ES-I3 (cell line): ENCODE measurements around the gene BSCL2.

Source experiments
- H3K36me3 ChIP-seq: 2 replicates; pipeline ENCODE4 v1.6.1; 2013; ENCODE audit warnings: mild to moderate bottlenecking, low read length, control low read depth, moderate library complexity; ENCODE audit not compliant: insufficient read depth
- H3K4me1 ChIP-seq: 2 replicates; pipeline ENCODE4 v1.6.1; 2013; ENCODE audit warnings: mild to moderate bottlenecking, control low read depth, low read length; ENCODE audit not compliant: insufficient read depth
- H3K9ac ChIP-seq: 2 replicates; pipeline ENCODE4 v1.6.1; 2013; ENCODE audit warnings: low read depth, mild to moderate bottlenecking, low read length, moderate library complexity
- H3K9me3 ChIP-seq: 2 replicates; pipeline ENCODE4 v1.6.1; 2013; ENCODE audit warnings: mild to moderate bottlenecking, low read length, moderate library complexity; ENCODE audit not compliant: control insufficient read depth, insufficient read depth

BSCL2 gene

GRCh38 chr11:62727165-62727871 is 20.1 kb upstream of the BSCL2 start, which contains the start of gene HNRNPUL2:
TSS of gene HNRNPUL2 (minus strand) at chr11:62727457. CDS start at chr11:62727156, 301 bp downstream.
- Histone ChIP-seq H3K4me1 (no peaks in the 10 kb centered on the region; the same call in 1 of the 2 replicates), H3K9ac (peak within 1 kb of the TSS; percentile 69), H3K9me3 (no peaks in the 10 kb centered on the region), H3K36me3 (peaks cover 18% of the 10 kb centered on the region)

DNA sequence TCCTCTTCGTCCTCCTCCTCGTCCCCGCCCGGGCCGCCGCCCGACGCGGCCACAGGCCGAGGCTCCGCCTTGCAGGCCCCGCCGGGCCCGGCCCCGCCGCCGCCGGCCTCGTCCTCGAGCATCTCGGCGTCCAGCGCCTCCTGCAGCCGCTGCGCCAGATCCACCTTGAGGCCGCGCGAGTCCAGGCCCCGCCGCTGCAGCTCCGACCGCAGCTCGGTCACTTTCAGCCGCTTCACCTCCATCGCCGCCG is 19.6 kb upstream of the BSCL2 start:
- Histone ChIP-seq H3K36me3 (peaks cover 22% of the 10 kb centered on the region), H3K9ac (peak overlapping the region; percentile 69), H3K9me3 (no peaks in the 10 kb centered on the region), H3K4me1 (no peaks in the 10 kb centered on the region; the same call in 1 of the 2 replicates)

DNA sequence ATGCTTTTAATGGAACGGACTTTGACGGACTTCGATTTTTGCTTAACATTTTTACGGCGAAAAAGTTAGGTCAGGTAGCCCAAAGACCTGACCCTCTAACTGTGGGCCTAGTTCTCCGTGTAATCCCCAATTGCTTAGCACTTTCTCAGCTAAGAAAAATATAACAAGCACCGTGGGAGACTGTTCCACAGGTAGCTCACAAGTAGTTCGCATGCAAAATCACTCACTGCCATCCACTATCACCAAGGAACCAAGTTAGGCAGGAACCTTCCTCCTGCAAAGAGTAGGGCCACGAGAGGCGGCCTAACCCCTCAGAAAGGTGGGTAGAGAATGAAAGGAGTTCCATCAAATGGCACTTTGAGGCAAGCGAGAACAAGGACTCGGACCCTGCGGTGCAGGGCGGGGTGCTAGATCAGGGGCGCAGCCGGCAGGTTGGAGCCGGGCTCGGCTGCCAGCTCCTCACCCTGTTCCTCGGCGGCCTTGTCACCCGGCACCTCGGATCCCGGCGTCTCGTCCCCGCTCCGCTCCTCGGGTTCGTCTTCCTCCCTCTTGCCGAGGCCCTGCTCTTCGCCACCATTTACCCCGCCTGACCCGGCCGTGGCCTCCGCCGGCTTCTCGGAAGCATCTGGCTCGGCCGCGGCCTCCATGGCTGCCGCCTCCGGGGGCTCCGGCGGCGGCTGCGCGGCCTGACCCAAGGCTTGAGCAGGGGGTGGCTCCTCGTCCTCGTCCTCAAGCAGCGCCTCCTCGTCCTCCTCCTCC is 19.1 kb upstream of the BSCL2 start:
- Histone ChIP-seq H3K36me3 (peaks cover 27% of the 10 kb centered on the region), H3K4me1 (no peaks in the 10 kb centered on the region; the same call in 1 of the 2 replicates), H3K9me3 (no peaks in the 10 kb centered on the region), H3K9ac (peak overlapping the region; percentile 69)

- no peaks in the 10 kb centered on the region; the same call in 1 of the 2 replicates for H3K4me1 ChIP-seq
- no peaks in the 10 kb centered on the region for H3K9me3 ChIP-seq
- H3K36me3 ChIP-seq = peaks cover 34% of the 10 kb centered on the region
- H3K9ac ChIP-seq = peak overlapping the region; percentile 69
Observed at GRCh38 chr11:62725646-62726045, 18.4 kb upstream of the BSCL2 start.

DNA sequence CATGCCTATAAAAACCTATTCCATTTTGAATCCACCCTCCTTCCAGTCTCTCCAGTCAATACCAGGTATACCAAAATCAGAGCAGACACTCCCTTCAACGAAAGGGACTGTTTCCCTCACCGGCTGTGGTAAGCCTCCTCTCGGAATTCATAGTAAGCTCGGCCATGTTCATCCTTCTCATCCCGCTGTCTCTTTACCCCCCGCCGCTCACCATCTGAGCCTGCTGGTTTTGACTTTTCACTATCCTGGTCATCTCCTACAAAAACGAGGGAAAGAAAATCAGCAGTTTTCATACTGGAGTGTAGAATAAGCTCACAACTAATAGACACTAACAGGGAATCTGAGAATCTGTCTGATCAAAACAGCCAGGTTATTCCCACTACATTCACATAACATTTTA is 16.9 kb upstream of the BSCL2 start:
- no peaks in the 10 kb centered on the region for H3K9me3 ChIP-seq
- no peaks in the 10 kb centered on the region; the same call in 1 of the 2 replicates for H3K4me1 ChIP-seq
- H3K9ac ChIP-seq = no peak overlapping the region
- peaks cover 45% of the 10 kb centered on the region for H3K36me3 ChIP-seq

GRCh38 chr11:62721994-62722393 is 14.8 kb upstream of the BSCL2 start:
- H3K4me1 ChIP-seq = no peaks in the 10 kb centered on the region; the same call in 1 of the 2 replicates
- H3K9me3 ChIP-seq = no peaks in the 10 kb centered on the region
- no peak overlapping the region for H3K9ac ChIP-seq
- H3K36me3 ChIP-seq = peaks cover 46% of the 10 kb centered on the region

DNA sequence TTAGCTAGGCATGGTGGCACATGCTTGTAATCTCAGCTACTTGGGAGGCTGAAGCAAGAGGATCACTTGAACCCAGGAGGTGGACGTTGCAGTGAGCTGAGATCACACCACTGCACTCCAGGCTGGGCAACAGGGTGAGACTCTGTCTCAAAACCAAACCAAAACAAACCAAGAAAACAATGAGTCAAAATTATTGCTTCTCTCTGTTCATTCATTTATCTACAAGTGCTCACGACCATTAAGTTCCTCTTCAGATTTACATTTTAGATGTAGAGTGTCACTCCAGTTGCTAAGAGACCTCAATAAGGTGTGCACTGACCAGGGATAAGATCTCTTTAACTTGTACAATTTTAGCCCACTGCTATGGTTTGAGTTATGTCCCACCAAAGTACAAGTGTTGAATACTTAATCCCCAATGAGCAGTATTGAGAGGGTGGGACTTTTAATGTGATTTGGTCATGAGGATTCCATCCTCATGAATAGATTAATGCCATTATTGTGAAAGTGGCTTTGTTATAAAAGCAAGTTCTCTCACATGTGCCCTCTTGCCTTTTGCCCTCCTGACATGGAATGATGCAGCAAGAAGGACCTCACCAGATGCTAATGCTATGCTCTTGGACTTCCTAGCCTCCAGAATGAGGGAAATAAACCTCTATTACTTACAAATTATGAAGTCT is 12.2 kb upstream of the BSCL2 start:
- Histone ChIP-seq H3K36me3 (peaks cover 68% of the 10 kb centered on the region), H3K9ac (no peak overlapping the region), H3K9me3 (no peaks in the 10 kb centered on the region), H3K4me1 (no peaks in the 10 kb centered on the region)

- no peaks in the 10 kb centered on the region for H3K9me3 ChIP-seq
- peaks cover 45% of the 10 kb centered on the region for H3K36me3 ChIP-seq
- H3K9ac ChIP-seq = no peak overlapping the region
- no peaks in the 10 kb centered on the region for H3K4me1 ChIP-seq
Observed at GRCh38 chr11:62716816-62717215, 9.6 kb upstream of the BSCL2 start.

DNA sequence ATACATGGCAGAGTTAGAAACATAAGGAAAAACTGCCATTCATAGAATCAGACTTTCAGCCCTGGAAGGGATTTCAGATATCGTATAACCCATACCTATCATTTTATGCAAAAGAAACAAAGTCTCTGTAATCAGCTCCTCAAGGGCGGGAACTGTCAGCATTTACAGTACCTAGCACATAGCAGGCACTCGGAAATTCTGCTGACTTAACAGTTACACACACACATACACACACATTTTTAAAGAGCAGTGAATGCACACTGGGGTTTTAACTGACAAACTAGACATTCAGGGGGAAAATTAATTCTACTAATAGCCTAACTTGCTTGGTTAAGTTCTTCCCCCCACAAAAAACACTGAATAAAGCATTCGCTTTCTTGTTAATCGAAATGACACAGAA is 9.0 kb upstream of the BSCL2 start:
- no peaks in the 10 kb centered on the region for H3K9me3 ChIP-seq
- H3K36me3 ChIP-seq = peaks cover 39% of the 10 kb centered on the region
- no peak overlapping the region for H3K9ac ChIP-seq

DNA sequence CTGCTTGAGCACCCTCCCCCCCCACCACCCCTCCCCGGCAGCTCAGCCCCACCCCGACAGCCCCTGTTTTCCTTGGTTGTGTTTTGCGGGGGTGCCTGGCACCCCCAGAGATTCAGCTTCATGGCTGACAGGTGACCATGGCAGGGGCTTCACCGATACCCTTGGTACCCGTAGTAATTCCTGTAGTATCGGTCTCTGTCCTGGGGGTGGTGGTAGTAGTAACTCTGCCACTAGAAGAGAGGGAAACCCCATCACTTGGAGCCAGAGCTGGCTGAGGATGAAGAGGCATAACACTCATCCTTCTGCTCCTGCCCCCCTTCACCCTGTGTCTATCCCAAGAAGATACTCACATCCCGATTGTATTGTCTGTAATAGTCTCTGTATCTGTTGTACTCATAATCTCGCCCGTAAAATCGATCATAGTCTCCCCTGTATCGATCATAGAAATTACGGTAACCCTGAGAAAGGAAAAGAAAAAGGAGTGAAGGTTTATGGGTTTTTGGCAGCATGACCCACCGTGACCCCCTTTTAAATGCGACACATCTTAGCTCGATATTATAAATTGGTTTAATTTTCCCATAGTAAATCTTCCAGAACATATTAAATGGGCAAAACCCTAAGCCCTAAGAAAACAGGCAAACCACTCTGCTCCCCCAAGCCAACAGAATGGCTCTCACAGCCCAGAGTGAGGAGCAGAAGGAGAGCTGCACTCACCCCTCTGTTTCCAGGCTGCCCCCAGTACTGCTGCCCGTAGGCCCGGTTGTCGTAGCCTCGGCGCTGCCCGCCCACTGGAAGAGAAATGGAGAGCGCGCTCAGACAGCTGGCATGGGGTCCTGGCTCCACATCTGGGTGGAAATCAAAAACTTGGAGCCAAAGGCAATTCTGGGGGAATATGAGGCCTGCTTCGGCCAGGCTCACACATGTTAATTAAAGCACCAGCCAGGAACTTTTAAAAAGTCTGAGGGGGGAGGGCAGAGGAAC is 8.2 kb upstream of the BSCL2 start:
- H3K9ac ChIP-seq = no peak overlapping the region
- H3K36me3 ChIP-seq = peaks cover 34% of the 10 kb centered on the region
- H3K4me1 ChIP-seq = no peaks in the 10 kb centered on the region
- no peaks in the 10 kb centered on the region for H3K9me3 ChIP-seq

More for the DNA sequence above, 9.0 kb upstream of the BSCL2 start:
- H3K4me1 ChIP-seq = no peaks in the 10 kb centered on the region

DNA sequence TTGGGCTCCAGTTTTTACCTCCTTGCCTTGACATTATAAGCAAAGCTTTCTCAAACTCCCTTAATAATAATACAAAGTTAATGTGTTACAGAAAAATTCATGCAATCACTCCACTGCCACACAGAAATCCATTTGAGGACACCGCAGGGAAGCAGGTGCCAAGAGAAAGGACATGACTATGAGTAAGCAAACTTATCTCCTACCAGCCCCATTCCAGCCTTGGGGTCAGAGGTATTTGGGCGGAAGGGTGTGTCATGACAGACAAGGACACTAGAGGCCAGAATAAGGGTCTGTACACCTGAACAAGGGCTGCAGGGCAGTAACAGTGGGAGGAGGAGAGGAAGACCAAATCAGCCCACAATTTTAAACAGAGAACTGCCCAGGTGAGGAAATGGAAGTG is 6.1 kb upstream of the BSCL2 start:
- no peak overlapping the region for H3K9ac ChIP-seq
- no peaks in the 10 kb centered on the region for H3K4me1 ChIP-seq
- peaks cover 23% of the 10 kb centered on the region for H3K36me3 ChIP-seq
- H3K9me3 ChIP-seq = no peaks in the 10 kb centered on the region

GRCh38 chr11:62712861-62713260 is 5.6 kb upstream of the BSCL2 start:
- Histone ChIP-seq H3K9ac (no peak overlapping the region), H3K36me3 (peaks cover 23% of the 10 kb centered on the region), H3K9me3 (no peaks in the 10 kb centered on the region), H3K4me1 (no peaks in the 10 kb centered on the region)

DNA sequence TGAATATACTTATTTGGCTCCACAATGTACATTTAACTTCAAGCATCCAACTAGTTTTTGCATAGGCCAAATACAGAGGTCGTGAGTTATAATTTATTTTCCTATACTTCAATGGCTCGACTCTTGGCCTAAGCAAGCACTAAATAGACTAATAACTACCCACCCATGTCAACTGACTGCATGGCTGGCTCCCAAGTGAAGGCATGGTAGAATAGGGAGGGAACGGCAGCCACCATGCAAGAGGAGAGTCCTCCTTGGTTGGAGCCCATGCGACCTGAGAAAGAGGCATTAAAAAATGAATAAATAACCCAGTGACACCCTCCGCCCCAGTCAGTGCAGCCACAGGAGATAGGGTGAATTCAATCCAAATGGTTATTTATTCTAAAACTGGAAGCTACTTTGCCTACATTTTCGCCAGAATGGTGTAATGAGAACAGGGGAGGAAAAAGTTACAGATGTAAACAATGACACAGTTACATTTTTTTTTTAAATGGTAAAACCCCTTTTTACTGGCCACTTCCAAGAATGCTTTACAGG is 5.1 kb upstream of the BSCL2 start:
- Histone ChIP-seq H3K4me1 (no peaks in the 10 kb centered on the region), H3K9ac (no peak overlapping the region), H3K36me3 (peaks cover 23% of the 10 kb centered on the region), H3K9me3 (no peaks in the 10 kb centered on the region)

- no peaks in the 10 kb centered on the region for H3K9me3 ChIP-seq
- peak overlapping the region; percentile 89 for H3K9ac ChIP-seq
- H3K36me3 ChIP-seq = peaks cover 3% of the 10 kb centered on the region
- H3K4me1 ChIP-seq = no peaks in the 10 kb centered on the region
Observed at GRCh38 chr11:62710001-62710345, 2.7 kb upstream of the BSCL2 start.
